Right atrium auricular region (tissue), 2 donors: ENCODE data around the gene TEAD1. TPM values are rescaled to one million over a fixed set of nuclear protein-coding genes. Genes with fewer than 3 reads are reported as not detected.

Experiments
- DNase-seq: peaks from one replicate; pipeline ENCODE4 v3.0.0-alpha.2; 2019; ENCODE audit warnings: low spot score
- H3K27ac ChIP-seq, 2 donors: fragments of 200-600 bp; sonication (generic); 1 replicate in 1 of 2; 2 replicates in 1 of 2; pipeline ENCODE4 v1.5.1; 2016 to 2019
- H3K27me3 ChIP-seq, 2 donors: fragments of 200-600 bp; sonication (generic); one replicate each; pipeline versions ENCODE4 v1.5.1 to v1.6.0; 2017 to 2019
- H3K36me3 ChIP-seq: fragments of 200-600 bp; sonication (generic); one replicate; pipeline ENCODE4 v1.5.1; 2016
- H3K4me1 ChIP-seq, 2 donors: fragments of 200-600 bp; sonication (generic); one replicate each; pipeline versions ENCODE4 v1.5.1 to v1.6.0; 2017 to 2019
- H3K4me3 ChIP-seq, 2 donors: fragments of 200-600 bp; sonication (generic); 1 replicate in 1 of 2; 2 replicates in 1 of 2; pipeline ENCODE4 v1.5.1; 2017 to 2019; ENCODE audit warnings: mild to moderate bottlenecking in 1 of 2, moderate library complexity in 1 of 2
- H3K9me3 ChIP-seq, 2 donors: fragments of 200-600 bp; sonication (generic); one replicate each; pipeline ENCODE4 v1.5.1; 2019
- total RNA-seq, 2 donors: library from RNA; depleted of rRNA; stranded (reverse); fragments of >200 nt; gene quantifications; one replicate each; pipeline ENCODE4 v1.1.0, GENCODE V29; 2016
- TF ChIP-seq, protein P1 (sequence below), 2 donors: fragments of 200-600 bp; sonication (generic); IDR thresholded peaks; one replicate each; pipeline ENCODE4 v1.5.1; 2019; ENCODE audit warnings: antibody characterized with exemption in 2 of 2

Gene TEAD1
- total RNA-seq, 2 donors from 2014 or later: 73.8 to 99.8 TPM

DNA sequence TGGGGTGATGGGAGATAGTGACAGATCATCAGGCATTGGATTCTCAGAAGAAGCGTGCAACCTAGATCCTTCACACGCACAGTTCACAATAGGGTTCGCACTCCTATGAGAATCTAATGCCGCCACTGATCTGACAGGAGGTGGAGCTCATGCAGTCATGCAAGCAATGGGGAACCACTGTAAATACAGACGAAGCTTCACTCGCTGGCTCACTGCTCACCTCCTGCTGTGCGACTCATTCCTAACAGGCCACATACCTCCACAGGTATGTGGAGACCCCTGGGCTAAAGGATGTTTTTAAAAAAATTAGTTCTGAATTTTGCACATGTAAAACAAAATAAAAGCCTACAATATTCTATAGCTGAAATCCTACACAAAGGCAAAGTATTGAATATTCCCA, 20.5 kb upstream of the TEAD1 start:
- TF ChIP-seq, protein P1, sequence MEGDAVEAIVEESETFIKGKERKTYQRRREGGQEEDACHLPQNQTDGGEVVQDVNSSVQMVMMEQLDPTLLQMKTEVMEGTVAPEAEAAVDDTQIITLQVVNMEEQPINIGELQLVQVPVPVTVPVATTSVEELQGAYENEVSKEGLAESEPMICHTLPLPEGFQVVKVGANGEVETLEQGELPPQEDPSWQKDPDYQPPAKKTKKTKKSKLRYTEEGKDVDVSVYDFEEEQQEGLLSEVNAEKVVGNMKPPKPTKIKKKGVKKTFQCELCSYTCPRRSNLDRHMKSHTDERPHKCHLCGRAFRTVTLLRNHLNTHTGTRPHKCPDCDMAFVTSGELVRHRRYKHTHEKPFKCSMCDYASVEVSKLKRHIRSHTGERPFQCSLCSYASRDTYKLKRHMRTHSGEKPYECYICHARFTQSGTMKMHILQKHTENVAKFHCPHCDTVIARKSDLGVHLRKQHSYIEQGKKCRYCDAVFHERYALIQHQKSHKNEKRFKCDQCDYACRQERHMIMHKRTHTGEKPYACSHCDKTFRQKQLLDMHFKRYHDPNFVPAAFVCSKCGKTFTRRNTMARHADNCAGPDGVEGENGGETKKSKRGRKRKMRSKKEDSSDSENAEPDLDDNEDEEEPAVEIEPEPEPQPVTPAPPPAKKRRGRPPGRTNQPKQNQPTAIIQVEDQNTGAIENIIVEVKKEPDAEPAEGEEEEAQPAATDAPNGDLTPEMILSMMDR (IDR thresholded peaks at IDR 0.05): no peak
- Histone ChIP-seq H3K9me3 (peaks cover 0 to 14% of the 10 kb centered on the region in 2 donors), H3K27ac (no peak overlapping the region), H3K36me3 (no peaks in the 10 kb centered on the region), H3K4me3 (no peak overlapping the region), H3K27me3 (no peaks in the 10 kb centered on the region), H3K4me1 (no peaks in the 10 kb centered on the region)
- DNase-seq: no peak

GRCh38 chr11:12655842-12656241, 18.4 kb upstream of the TEAD1 start:
- no peaks in the 10 kb centered on the region for H3K27me3 ChIP-seq
- H3K27ac ChIP-seq: no peak overlapping the region
- H3K4me1 ChIP-seq: no peaks in the 10 kb centered on the region
- peaks cover 0 to 14% of the 10 kb centered on the region in 2 donors for H3K9me3 ChIP-seq
- H3K4me3 ChIP-seq: no peak overlapping the region
- no peak for DNase-seq
- TF ChIP-seq, protein P1 (IDR thresholded peaks at IDR 0.05): no peak
- no peaks in the 10 kb centered on the region for H3K36me3 ChIP-seq

DNA sequence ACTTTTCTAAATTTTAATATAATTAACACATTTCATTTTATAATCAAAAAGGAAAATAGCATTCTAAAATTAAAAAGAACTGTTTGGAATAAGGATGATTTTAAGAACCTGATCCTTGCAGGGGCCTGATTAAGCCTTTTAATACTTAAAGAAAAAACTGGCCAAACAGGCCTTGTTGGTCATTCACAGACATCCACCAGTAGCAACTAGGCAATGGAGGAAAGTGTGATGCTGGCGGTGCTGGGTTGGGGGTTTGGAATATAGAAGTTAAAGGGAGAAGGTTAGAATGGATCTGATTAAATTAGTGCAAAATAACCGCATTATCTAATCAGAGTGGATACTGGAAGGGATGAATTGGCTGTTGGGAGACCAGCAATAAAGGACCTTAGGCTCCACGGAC, 16.9 kb upstream of the TEAD1 start:
- no peak for DNase-seq
- no peak overlapping the region for H3K27ac ChIP-seq
- peaks cover 0 to 14% of the 10 kb centered on the region in 2 donors for H3K9me3 ChIP-seq
- no peaks in the 10 kb centered on the region for H3K27me3 ChIP-seq
- TF ChIP-seq, protein P1 (IDR thresholded peaks at IDR 0.05): no peak
- H3K36me3 ChIP-seq: no peaks in the 10 kb centered on the region
- H3K4me1 ChIP-seq: no peaks in the 10 kb centered on the region
- no peak overlapping the region for H3K4me3 ChIP-seq

DNA sequence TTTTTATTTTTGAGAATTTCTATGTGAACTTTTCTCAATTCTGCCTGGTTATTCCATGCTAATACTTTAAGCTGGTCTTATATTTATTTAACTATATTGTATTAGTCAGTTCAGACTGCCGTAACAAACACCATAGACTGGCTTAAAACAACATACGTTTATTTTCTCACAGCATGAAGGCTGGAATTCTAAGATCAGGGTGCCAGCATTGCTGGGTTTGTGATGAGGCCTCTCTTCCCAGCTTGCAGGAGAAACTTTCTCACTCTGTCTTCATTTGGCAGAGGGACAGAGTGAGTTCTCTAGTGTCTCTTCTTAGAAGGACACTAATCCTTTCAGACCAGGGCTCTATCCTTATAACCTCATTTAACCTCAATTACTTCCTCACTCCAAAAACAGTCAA, 16.2 kb upstream of the TEAD1 start:
- no peaks in the 10 kb centered on the region for H3K36me3 ChIP-seq
- H3K4me3 ChIP-seq: no peak overlapping the region
- TF ChIP-seq, protein P1 (IDR thresholded peaks at IDR 0.05): no peak
- no peaks in the 10 kb centered on the region for H3K27me3 ChIP-seq
- H3K9me3 ChIP-seq: peaks cover 0 to 14% of the 10 kb centered on the region in 2 donors
- no peak overlapping the region for H3K27ac ChIP-seq
- no peak for DNase-seq
- H3K4me1 ChIP-seq: no peaks in the 10 kb centered on the region

DNA sequence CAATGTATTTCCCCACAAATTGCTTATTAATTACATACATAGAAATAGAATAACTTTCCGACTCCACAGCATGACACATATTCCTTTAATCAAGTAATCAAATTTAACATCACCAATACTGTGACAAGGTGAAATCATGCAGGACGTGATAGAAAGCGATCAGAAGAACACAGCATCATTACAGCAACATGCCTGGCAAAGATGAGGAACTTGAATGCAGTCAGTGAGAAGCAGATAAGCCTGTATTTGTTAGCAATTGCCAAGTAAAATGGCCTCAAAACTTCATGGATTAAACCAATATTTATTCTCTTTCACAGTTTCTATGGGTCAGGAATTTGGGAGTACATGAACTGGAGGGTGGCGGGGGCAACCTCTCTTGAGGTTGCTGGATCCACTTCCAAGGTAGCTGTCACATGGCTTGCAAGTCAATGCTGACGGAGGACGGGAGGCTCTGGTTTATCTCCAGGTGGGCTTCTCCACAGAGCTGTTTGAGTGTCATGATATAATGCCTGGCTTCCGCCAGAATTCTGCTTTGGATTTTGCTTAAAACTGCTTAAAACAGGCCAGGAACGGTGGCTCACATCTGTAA, 12.0 kb upstream of the TEAD1 start:
- TF ChIP-seq, protein P1 (IDR thresholded peaks at IDR 0.05): no peak
- no peak for DNase-seq
- no peaks in the 10 kb centered on the region for H3K36me3 ChIP-seq
- no peaks in the 10 kb centered on the region for H3K27me3 ChIP-seq
- no peak overlapping the region for H3K27ac ChIP-seq
- H3K9me3 ChIP-seq: no peaks in the 10 kb centered on the region
- no peak overlapping the region for H3K4me3 ChIP-seq
- H3K4me1 ChIP-seq: no peaks in the 10 kb centered on the region

- H3K9me3 ChIP-seq: no peaks in the 10 kb centered on the region
- DNase-seq: no peak
- no peaks in the 10 kb centered on the region for H3K36me3 ChIP-seq
- no peak overlapping the region for H3K27ac ChIP-seq
- no peaks in the 10 kb centered on the region for H3K4me1 ChIP-seq
- no peak overlapping the region for H3K4me3 ChIP-seq
- TF ChIP-seq, protein P1 (IDR thresholded peaks at IDR 0.05): no peak
- H3K27me3 ChIP-seq: no peaks in the 10 kb centered on the region
Measured at GRCh38 chr11:12664385-12664784, 9.8 kb upstream of the TEAD1 start.
